Muscle layer of duodenum (tissue), 2 donors: ENCODE results near the gene SYT13.

Experiments
- H3K27ac ChIP-seq: one replicate; pipeline ENCODE4 v1.7.0; 2013; ENCODE audit warnings: mild to moderate bottlenecking, low read length
- H3K27me3 ChIP-seq: one replicate; pipeline ENCODE4 v1.7.0; 2013; ENCODE audit warnings: low read depth, mild to moderate bottlenecking, control low read depth, low read length
- H3K36me3 ChIP-seq, 2 donors: one replicate each; pipeline ENCODE4 v1.7.0; 2013; ENCODE audit warnings: low read length in 2 of 2, control low read depth in 1 of 2, mild to moderate bottlenecking in 1 of 2; ENCODE audit not compliant: insufficient read depth in 2 of 2, control insufficient read depth in 1 of 2
- H3K4me1 ChIP-seq, 2 donors: one replicate each; pipeline ENCODE4 v1.7.0; 2013; ENCODE audit warnings: low read length in 2 of 2, mild to moderate bottlenecking in 2 of 2, control low read depth in 1 of 2, moderate library complexity in 1 of 2; ENCODE audit not compliant: insufficient read depth in 2 of 2, control insufficient read depth in 1 of 2
- H3K4me3 ChIP-seq, 2 donors: one replicate each; pipeline ENCODE4 v1.7.0; 2013; ENCODE audit warnings: low read length in 2 of 2, low read depth in 1 of 2, mild to moderate bottlenecking in 1 of 2
- H3K9me3 ChIP-seq, 2 donors: one replicate each; pipeline ENCODE4 v1.7.0; 2013; ENCODE audit warnings: low read length in 2 of 2, control low read depth in 1 of 2, mild to moderate bottlenecking in 1 of 2; ENCODE audit not compliant: control insufficient read depth in 1 of 2
- donor health status: healthy.

SYT13 gene

GRCh38 chr11:45225961-45226871 lies 59.9 kb downstream of the SYT13 start:
- Histone ChIP-seq H3K36me3 (peaks cover 16 to 43% of the 10 kb centered on the region in 2 donors), H3K27me3 (no peaks in the 10 kb centered on the region), H3K9me3 (no peaks in the 10 kb centered on the region), H3K4me3 (no peak overlapping the region), H3K4me1 (no peaks in the 10 kb centered on the region), H3K27ac (no peak overlapping the region)

GRCh38 chr11:45225277-45225676 lies 60.9 kb downstream of the SYT13 start:
- no peaks in the 10 kb centered on the region for H3K9me3 ChIP-seq
- H3K4me1 ChIP-seq, result no peaks in the 10 kb centered on the region
- no peak overlapping the region for H3K27ac ChIP-seq
- no peaks in the 10 kb centered on the region for H3K27me3 ChIP-seq
- H3K36me3 ChIP-seq, result peaks cover 22 to 47% of the 10 kb centered on the region in 2 donors
- H3K4me3 ChIP-seq, result no peak overlapping the region

GRCh38 chr11:45224766-45225165 lies 61.4 kb downstream of the SYT13 start:
- H3K4me3 ChIP-seq, result no peak overlapping the region
- H3K27me3 ChIP-seq, result no peaks in the 10 kb centered on the region
- no peak overlapping the region for H3K27ac ChIP-seq
- H3K4me1 ChIP-seq, result no peaks in the 10 kb centered on the region
- H3K9me3 ChIP-seq, result no peaks in the 10 kb centered on the region
- peaks cover 25 to 52% of the 10 kb centered on the region in 2 donors for H3K36me3 ChIP-seq

DNA sequence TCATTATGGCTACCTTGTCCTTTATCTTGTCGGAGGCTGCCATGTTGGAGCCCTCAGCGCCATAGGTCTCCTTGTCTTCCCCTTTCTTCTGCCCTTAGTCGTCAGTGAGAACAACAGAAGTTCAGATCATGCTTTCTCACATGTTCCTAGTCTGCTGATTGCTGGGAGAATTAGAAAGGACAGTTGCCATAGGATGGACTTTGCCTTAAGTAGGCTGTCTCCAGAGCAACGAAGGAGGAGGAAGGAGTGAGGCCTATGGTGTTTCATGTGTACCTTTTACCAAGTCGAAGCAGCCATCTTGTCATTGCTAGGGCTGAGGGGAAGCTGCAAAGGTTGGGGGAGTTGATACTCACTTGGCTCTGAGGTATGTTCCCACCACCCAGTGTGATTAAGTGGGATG lies 62.6 kb downstream of the SYT13 start:
- H3K27ac ChIP-seq, result no peak overlapping the region
- H3K4me3 ChIP-seq, result no peak overlapping the region
- peaks cover 25 to 58% of the 10 kb centered on the region in 2 donors for H3K36me3 ChIP-seq
- no peaks in the 10 kb centered on the region for H3K9me3 ChIP-seq
- no peaks in the 10 kb centered on the region for H3K4me1 ChIP-seq
- H3K27me3 ChIP-seq, result no peaks in the 10 kb centered on the region

DNA sequence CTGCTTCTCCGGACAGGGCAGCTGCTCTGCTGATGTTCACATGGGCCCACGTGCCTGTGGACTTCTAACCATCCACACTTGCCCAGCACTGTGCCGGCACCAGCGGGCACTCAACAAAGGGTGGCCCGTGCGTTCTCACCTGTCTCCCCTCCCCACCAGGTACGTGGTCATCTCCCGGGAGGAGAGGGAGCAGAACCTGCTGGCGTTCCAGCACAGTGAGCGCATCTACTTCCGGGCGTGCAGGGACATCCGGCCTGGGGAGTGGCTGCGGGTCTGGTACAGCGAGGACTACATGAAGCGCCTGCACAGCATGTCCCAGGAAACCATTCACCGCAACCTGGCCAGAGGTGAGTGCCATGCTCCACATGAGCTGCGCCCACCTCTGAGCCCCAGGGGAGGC lies 66.7 kb downstream of the SYT13 start:
- no peak overlapping the region for H3K4me3 ChIP-seq

GRCh38 chr11:45218705-45219104 lies 67.4 kb downstream of the SYT13 start:
- no peak overlapping the region for H3K4me3 ChIP-seq
- peaks cover 14 to 20% of the 10 kb centered on the region in 2 donors for H3K36me3 ChIP-seq
- H3K27me3 ChIP-seq, result no peaks in the 10 kb centered on the region
- peaks cover 4 to 8% of the 10 kb centered on the region in 2 donors for H3K4me1 ChIP-seq
- no peaks in the 10 kb centered on the region for H3K9me3 ChIP-seq
- H3K27ac ChIP-seq, result no peak overlapping the region

More for the DNA sequence above, 66.7 kb downstream of the SYT13 start:
- peaks cover 14 to 23% of the 10 kb centered on the region in 2 donors for H3K36me3 ChIP-seq
- H3K27ac ChIP-seq, result no peak overlapping the region
- H3K9me3 ChIP-seq, result no peaks in the 10 kb centered on the region
- no peaks in the 10 kb centered on the region for H3K27me3 ChIP-seq
- H3K4me1 ChIP-seq, result peaks cover 4 to 7% of the 10 kb centered on the region in 2 donors

- Histone ChIP-seq H3K27ac (no peak overlapping the region), H3K4me1 (peaks cover 4 to 8% of the 10 kb centered on the region in 2 donors), H3K27me3 (no peaks in the 10 kb centered on the region), H3K9me3 (no peaks in the 10 kb centered on the region), H3K36me3 (peaks cover 14 to 26% of the 10 kb centered on the region in 2 donors), H3K4me3 (no peak overlapping the region)
Observed at GRCh38 chr11:45217991-45218390, 68.2 kb downstream of the SYT13 start.

GRCh38 chr11:45216901-45217300 lies 69.2 kb downstream of the SYT13 start:
- Histone ChIP-seq H3K36me3 (peaks cover 14 to 30% of the 10 kb centered on the region in 2 donors), H3K27me3 (no peaks in the 10 kb centered on the region), H3K27ac (no peak overlapping the region), H3K4me1 (peaks cover 4 to 10% of the 10 kb centered on the region in 2 donors), H3K4me3 (no peak overlapping the region), H3K9me3 (no peaks in the 10 kb centered on the region)

DNA sequence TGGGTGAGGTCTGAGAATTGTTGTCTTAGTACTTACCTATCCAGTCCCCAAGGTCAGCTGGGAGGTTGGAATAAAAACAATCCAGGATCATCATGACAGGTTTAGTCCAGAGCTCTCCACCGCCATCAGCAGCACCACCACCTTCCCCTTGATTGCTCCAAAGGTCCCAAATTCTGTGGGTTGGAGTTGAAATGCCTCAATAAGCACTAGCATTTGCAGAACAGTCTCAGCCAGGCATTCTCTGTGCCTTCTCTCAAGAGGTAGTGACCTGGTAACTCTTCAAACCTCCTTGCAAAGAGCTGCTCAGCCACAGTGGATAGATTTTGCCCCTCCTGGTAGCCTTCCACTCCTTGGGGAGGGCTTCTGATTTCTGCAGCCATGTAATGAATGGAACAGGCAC lies 70.1 kb downstream of the SYT13 start:
- H3K4me1 ChIP-seq, result peaks cover 4 to 19% of the 10 kb centered on the region in 2 donors
- no peaks in the 10 kb centered on the region for H3K9me3 ChIP-seq
- H3K27ac ChIP-seq, result no peak overlapping the region
- peaks cover 7 to 30% of the 10 kb centered on the region in 2 donors for H3K36me3 ChIP-seq
- no peaks in the 10 kb centered on the region for H3K27me3 ChIP-seq
- H3K4me3 ChIP-seq, result no peak overlapping the region

DNA sequence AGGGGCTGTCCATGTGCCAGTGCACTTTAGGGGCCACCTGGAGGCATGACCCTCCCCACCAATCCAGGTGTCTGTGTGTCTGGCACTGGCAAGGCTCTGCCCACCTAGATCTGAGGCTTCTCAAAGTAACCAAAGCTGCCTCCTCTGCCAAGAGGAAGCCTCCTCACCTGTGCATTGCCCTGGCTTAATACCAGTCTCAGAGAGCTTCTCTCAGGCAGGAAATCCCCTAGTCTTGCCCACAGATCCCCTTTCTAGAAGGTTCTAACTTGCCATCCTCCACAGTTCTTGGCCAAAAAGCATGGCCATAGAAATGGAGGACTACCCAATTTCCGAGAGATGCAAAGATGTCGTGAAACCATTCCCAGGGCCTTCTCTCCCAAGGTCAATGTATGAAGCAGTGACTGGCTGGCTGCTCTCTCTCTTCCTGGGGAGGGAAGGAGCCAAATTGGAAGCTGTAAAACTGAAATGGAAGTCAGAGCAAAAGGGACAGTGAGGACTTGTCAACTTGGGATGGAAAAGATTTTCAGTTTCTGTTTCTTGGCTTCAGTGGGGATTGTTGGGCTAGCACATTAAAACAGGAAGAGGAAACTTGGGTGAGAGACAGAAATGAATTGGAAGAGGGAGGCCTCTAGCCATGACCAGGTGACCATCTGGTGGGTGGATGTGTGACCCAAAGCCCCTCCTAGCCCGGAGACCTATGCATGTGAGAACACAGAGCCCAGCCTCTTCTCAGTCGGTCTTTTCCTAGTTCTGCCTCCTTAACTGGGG lies 70.9 kb downstream of the SYT13 start:
- Histone ChIP-seq H3K27me3 (no peaks in the 10 kb centered on the region), H3K27ac (no peak overlapping the region), H3K36me3 (peaks cover 3 to 26% of the 10 kb centered on the region in 2 donors), H3K4me3 (no peak overlapping the region), H3K4me1 (peaks cover 8 to 26% of the 10 kb centered on the region in 2 donors), H3K9me3 (no peaks in the 10 kb centered on the region)

- Histone ChIP-seq H3K27ac (no peak overlapping the region), H3K27me3 (no peaks in the 10 kb centered on the region), H3K4me1 (peaks cover 13 to 39% of the 10 kb centered on the region in 2 donors), H3K36me3 (peaks cover 0 to 15% of the 10 kb centered on the region in 2 donors), H3K4me3 (no peak overlapping the region), H3K9me3 (no peaks in the 10 kb centered on the region)
Observed at GRCh38 chr11:45213717-45214116, 72.4 kb downstream of the SYT13 start.
